Measurements from ENCODE around the gene SULT1C4. TPM values are rescaled to one million over a fixed set of nuclear protein-coding genes. Genes with fewer than 3 reads are reported as not detected.
A peak's percentile ranks its signal among the peaks of the same experiment; 100 is the strongest.

SULT1C4 gene
- total RNA-seq, 1 experiment from 2014 or later: not detected

GRCh38 chr2:108396845-108397244 is 19.1 kb downstream of the SULT1C4 start:
- no peaks in the 10 kb centered on the region for H3K4me1 ChIP-seq (ENCODE audit: insufficient read depth, low read length, poor library complexity, severe bottlenecking)
- no TSS peak for BruUV-seq (replicated peaks)
- peak; percentile 54 for DNase-seq (ENCODE audit: low spot score)
- H3K4me3 ChIP-seq (ENCODE audit: low read depth, low read length, poor library complexity, severe bottlenecking): no peak overlapping the region
- no peaks in the 10 kb centered on the region for H3K36me3 ChIP-seq (ENCODE audit: insufficient read depth, low read length, poor library complexity, severe bottlenecking)
- ChIA-PET POLR2A (ENCODE audit: low non-redundant PET) (no interaction called here), CTCF (interaction anchor here (1.7 kb wide), 1 partner anchor 187 kb away, joined by 6 read pairs; no protein-coding TSS in a partner anchor)
- TF ChIP-seq CTCF (conservative IDR thresholded peaks at IDR 0.05; ENCODE audit: low read depth, low read length) (peak; percentile 50), EZH2 (IDR thresholded peaks at IDR 0.05; ENCODE audit: borderline replicate concordance, low read depth, low read length, poor library complexity, severe bottlenecking) (no peak)
- H3K27me3 ChIP-seq (replicated peaks; ENCODE audit: insufficient read depth, low read depth, low read length, poor library complexity): peaks cover under 1% of the 10 kb centered on the region
- intact Hi-C loops (cut with micrococcal nuclease; ENCODE audit: unreplicated experiment): loop anchor here (2.0 kb wide), 1 partner anchor 188 kb away; no protein-coding TSS in a partner anchor
- peaks cover 5% of the 10 kb centered on the region for H3K9me3 ChIP-seq (ENCODE audit: low read depth, low read length, poor library complexity, severe bottlenecking)
- no peak overlapping the region for H3K27ac ChIP-seq (ENCODE audit: low read depth, low read length, poor library complexity, severe bottlenecking)

GRCh38 chr2:108399479-108399878 is 21.7 kb downstream of the SULT1C4 start:
- peaks cover 5% of the 10 kb centered on the region for H3K9me3 ChIP-seq (ENCODE audit: low read depth, low read length, poor library complexity, severe bottlenecking)
- POLR2A ChIA-PET (ENCODE audit: low non-redundant PET): no interaction called here
- H3K27ac ChIP-seq (ENCODE audit: low read depth, low read length, poor library complexity, severe bottlenecking): no peak overlapping the region
- H3K4me3 ChIP-seq (ENCODE audit: low read depth, low read length, poor library complexity, severe bottlenecking): no peak overlapping the region
- no TSS peak for BruUV-seq (replicated peaks)
- H3K36me3 ChIP-seq (ENCODE audit: insufficient read depth, low read length, poor library complexity, severe bottlenecking): no peaks in the 10 kb centered on the region
- no peak for DNase-seq (ENCODE audit: low spot score)
- H3K27me3 ChIP-seq (replicated peaks; ENCODE audit: insufficient read depth, low read depth, low read length, poor library complexity): no peaks in the 10 kb centered on the region
- intact Hi-C loops (cut with micrococcal nuclease; ENCODE audit: unreplicated experiment): no loop called here
- CTCF ChIA-PET: no interaction called here
- no peaks in the 10 kb centered on the region for H3K4me1 ChIP-seq (ENCODE audit: insufficient read depth, low read length, poor library complexity, severe bottlenecking)
- TF ChIP-seq EZH2 (IDR thresholded peaks at IDR 0.05; ENCODE audit: borderline replicate concordance, low read depth, low read length, poor library complexity, severe bottlenecking) (no peak), CTCF (conservative IDR thresholded peaks at IDR 0.05; ENCODE audit: low read depth, low read length) (no peak)

GRCh38 chr2:108401800-108402199 is 24.0 kb downstream of the SULT1C4 start:
- ChIA-PET CTCF (interaction anchor here (0.6 kb wide), 1 partner anchor 182 kb away, joined by 3 read pairs; no protein-coding TSS in a partner anchor), POLR2A (ENCODE audit: low non-redundant PET) (no interaction called here)
- Histone ChIP-seq H3K4me1 (ENCODE audit: insufficient read depth, low read length, poor library complexity, severe bottlenecking) (no peaks in the 10 kb centered on the region), H3K9me3 (ENCODE audit: low read depth, low read length, poor library complexity, severe bottlenecking) (peaks cover 5% of the 10 kb centered on the region), H3K4me3 (ENCODE audit: low read depth, low read length, poor library complexity, severe bottlenecking) (no peak overlapping the region), H3K27me3 (replicated peaks; ENCODE audit: insufficient read depth, low read depth, low read length, poor library complexity) (no peaks in the 10 kb centered on the region), H3K36me3 (ENCODE audit: insufficient read depth, low read length, poor library complexity, severe bottlenecking) (no peaks in the 10 kb centered on the region), H3K27ac (ENCODE audit: low read depth, low read length, poor library complexity, severe bottlenecking) (no peak overlapping the region)
- TF ChIP-seq EZH2 (IDR thresholded peaks at IDR 0.05; ENCODE audit: borderline replicate concordance, low read depth, low read length, poor library complexity, severe bottlenecking): no peak
- no peak for TF ChIP-seq CTCF (conservative IDR thresholded peaks at IDR 0.05; ENCODE audit: low read depth, low read length)
- no peak for DNase-seq (ENCODE audit: low spot score)
- no TSS peak for BruUV-seq (replicated peaks)
- intact Hi-C loops (cut with micrococcal nuclease; ENCODE audit: unreplicated experiment): no loop called here

Data from A673 (cell line).